HG03442 (cell line): ENCODE data around the gene RHD.
"Not testable (repeated sequence)": the region's sequence is repeated elsewhere in the genome, so short reads cannot be mapped to it uniquely, and the experiment has no call there.

ENCODE experiments used
- ATAC-seq: cut with Tn5 transposase; IDR thresholded peaks from one replicate; pipeline ENCODE4 v1.9.1; 2021; ENCODE audit warnings: mild to moderate bottlenecking, moderate library complexity; ENCODE audit not compliant: unreplicated experiment

RHD gene

GRCh38 chr1:25272238-25272637, at the start of gene RHD:
TSS of gene RHD (plus strand) at chr1:25272509. CDS start at chr1:25272548, 39 bp downstream.
- ATAC-seq: not testable (repeated sequence)

GRCh38 chr1:25222606-25223005, 49.7 kb upstream of the RHD start:
- ATAC-seq: no peak

- ATAC-seq: no peak
Observed at GRCh38 chr1:25223471-25223870, 48.8 kb upstream of the RHD start.

- peak; percentile 67 for ATAC-seq
Observed at GRCh38 chr1:25232027-25232865, 40.1 kb upstream of the RHD start, which contains the start of gene SYF2. TSS of gene SYF2 (minus strand) at chr1:25232502. CDS start at chr1:25232467, 35 bp downstream.

GRCh38 chr1:25232866-25233784, 39.2 kb upstream of the RHD start:
- peak; percentile 57 for ATAC-seq

GRCh38 chr1:25235411-25235810, 36.9 kb upstream of the RHD start:
- ATAC-seq: not testable (repeated sequence)

GRCh38 chr1:25236261-25236660, 36.0 kb upstream of the RHD start:
- ATAC-seq: not testable (repeated sequence)

- ATAC-seq: no peak
Observed at GRCh38 chr1:25238046-25238445, 34.3 kb upstream of the RHD start.

- ATAC-seq: peak; percentile 67
Observed at GRCh38 chr1:25239681-25240541, 32.4 kb upstream of the RHD start.

- no peak for ATAC-seq
Observed at GRCh38 chr1:25243907-25244306, 28.4 kb upstream of the RHD start.

- ATAC-seq: no peak
Observed at GRCh38 chr1:25245393-25245792, 26.9 kb upstream of the RHD start.

- ATAC-seq: peak; percentile 6
Observed at GRCh38 chr1:25245809-25246599, 26.3 kb upstream of the RHD start.

- ATAC-seq: peak; percentile 4
Observed at GRCh38 chr1:25246600-25247023, 25.7 kb upstream of the RHD start.

- ATAC-seq: peak; percentile 69
Observed at GRCh38 chr1:25247024-25247828, 25.1 kb upstream of the RHD start, which contains the start of gene RSRP1. TSS of gene RSRP1 (minus strand) at chr1:25247454. CDS start at chr1:25246963, 491 bp downstream.

- ATAC-seq: peak; percentile 43
Observed at GRCh38 chr1:25247829-25248754, 24.2 kb upstream of the RHD start.

GRCh38 chr1:25253911-25254310, 18.4 kb upstream of the RHD start:
- ATAC-seq: no peak

GRCh38 chr1:25255706-25256577, 16.4 kb upstream of the RHD start:
- no peak for ATAC-seq
